HG03571 (cell line): ENCODE results near the gene PJA2.

Source experiments
- ATAC-seq: cut with Tn5 transposase; IDR thresholded peaks from one replicate; pipeline ENCODE4 v1.9.1; 2021; ENCODE audit not compliant: unreplicated experiment

The PJA2 gene

GRCh38 chr5:109351988-109352864, 57.5 kb downstream of the PJA2 start:
- ATAC-seq = no peak

- no peak for ATAC-seq
These were observed 59.1 kb downstream of the PJA2 start for GRCh38 chr5:109350537-109351270.

- ATAC-seq = no peak
These were observed 60.4 kb downstream of the PJA2 start for GRCh38 chr5:109349388-109349787.

GRCh38 chr5:109347252-109347888, 62.4 kb downstream of the PJA2 start:
- no peak for ATAC-seq

- ATAC-seq = no peak
These were observed 64.1 kb downstream of the PJA2 start for GRCh38 chr5:109345699-109346098.

- no peak for ATAC-seq
These were observed 69.4 kb downstream of the PJA2 start for GRCh38 chr5:109340351-109340750.

- no peak for ATAC-seq
These were observed 74.7 kb downstream of the PJA2 start for GRCh38 chr5:109335114-109335513.

GRCh38 chr5:109334056-109334455, 75.7 kb downstream of the PJA2 start:
- ATAC-seq = no peak

GRCh38 chr5:109329333-109330237, 80.2 kb downstream of the PJA2 start:
- ATAC-seq = no peak

- no peak for ATAC-seq
These were observed 81.1 kb downstream of the PJA2 start for GRCh38 chr5:109328626-109329025.

GRCh38 chr5:109327570-109327969, 82.2 kb downstream of the PJA2 start:
- no peak for ATAC-seq

GRCh38 chr5:109326919-109327318, 82.9 kb downstream of the PJA2 start:
- no peak for ATAC-seq

- ATAC-seq = no peak
These were observed 84.3 kb downstream of the PJA2 start for GRCh38 chr5:109325456-109325855.

GRCh38 chr5:109324931-109325330, 84.8 kb downstream of the PJA2 start:
- no peak for ATAC-seq

GRCh38 chr5:109324351-109324750, 85.4 kb downstream of the PJA2 start:
- ATAC-seq = no peak

GRCh38 chr5:109322694-109323093, 87.1 kb downstream of the PJA2 start:
- ATAC-seq = no peak

- ATAC-seq = no peak
These were observed 90.4 kb downstream of the PJA2 start for GRCh38 chr5:109319351-109319750.

- no peak for ATAC-seq
These were observed 91.2 kb downstream of the PJA2 start for GRCh38 chr5:109318455-109319108.

GRCh38 chr5:109316634-109317033, 93.1 kb downstream of the PJA2 start:
- ATAC-seq = no peak

GRCh38 chr5:109315245-109315644, 94.5 kb downstream of the PJA2 start:
- ATAC-seq = no peak
